Fibroblast of lung (primary cell): ENCODE measurements around the gene CEP76. TPM values are rescaled to one million over a fixed set of nuclear protein-coding genes. Genes with fewer than 3 reads are reported as not detected.

Experiments used
- DNase-seq, 2 donors: peaks; one replicate each; pipeline versions ENCODE4 v3.0.0 to v3.0.0-alpha.2; 2010; ENCODE audit warnings: low read depth in 2 of 2
- H2AFZ ChIP-seq: 2 replicates; pipeline ENCODE4 v1.5.1; 2012; ENCODE audit warnings: low read length, control low read depth, inconsistent platforms
- H3K27ac ChIP-seq: 2 replicates; pipeline ENCODE4 v1.5.1; 2011; ENCODE audit warnings: low read length, control low read depth; ENCODE audit not compliant: insufficient read depth
- H3K27me3 ChIP-seq: 2 replicates; pipeline ENCODE4 v1.5.1; 2011; ENCODE audit warnings: mild to moderate bottlenecking, low read length; ENCODE audit not compliant: control insufficient read depth, insufficient read depth
- H3K36me3 ChIP-seq: 2 replicates; pipeline ENCODE4 v1.5.1; 2011; ENCODE audit warnings: low read length; ENCODE audit not compliant: control insufficient read depth, insufficient read depth
- H3K4me1 ChIP-seq: 2 replicates; pipeline ENCODE4 v1.5.1; 2011; ENCODE audit warnings: low read length; ENCODE audit not compliant: control insufficient read depth, insufficient read depth; ENCODE audit errors: extremely low read depth
- H3K4me2 ChIP-seq: 2 replicates; pipeline ENCODE4 v1.5.1; 2011; ENCODE audit warnings: low read length, control low read depth; ENCODE audit not compliant: insufficient read depth; ENCODE audit errors: extremely low read depth
- H3K4me3 ChIP-seq, 4 experiments: fragments of 200-600 bp in 1 of 4; sonication (generic) in 1 of 4; replicated peaks in 1 of 4; 2 replicates each; pipeline ENCODE4 v1.5.1; 2011 to 2016; ENCODE audit warnings: low read length in 4 of 4, low read depth in 3 of 4, mild to moderate bottlenecking in 3 of 4, control low read depth in 2 of 4, inconsistent platforms in 1 of 4, mixed read lengths in 1 of 4; ENCODE audit not compliant: insufficient read depth in 1 of 4; ENCODE audit errors: control extremely low read depth in 1 of 4
- H3K79me2 ChIP-seq: 2 replicates; pipeline ENCODE4 v1.5.1; 2012; ENCODE audit warnings: mild to moderate bottlenecking, low read length, inconsistent platforms; ENCODE audit not compliant: control insufficient read depth, insufficient read depth
- H3K9ac ChIP-seq: 2 replicates; pipeline ENCODE4 v1.5.1; 2011; ENCODE audit warnings: mild to moderate bottlenecking, low read length, control low read depth; ENCODE audit not compliant: insufficient read depth
- H3K9me3 ChIP-seq: 2 replicates; pipeline ENCODE4 v1.5.1; 2012; ENCODE audit warnings: low read depth, low read length; ENCODE audit not compliant: control insufficient read depth, insufficient read depth
- H4K20me1 ChIP-seq: 2 replicates; pipeline ENCODE4 v1.5.1; 2011; ENCODE audit warnings: low read length; ENCODE audit not compliant: control insufficient read depth, insufficient read depth; ENCODE audit errors: extremely low read depth
- CTCF ChIP-seq, 2 donors: IDR thresholded peaks in 1 of 2; conservative IDR thresholded peaks in 1 of 2; 1 replicate in 1 of 2; 2 replicates in 1 of 2; pipeline ENCODE4 v1.5.1; 2011 to 2012; ENCODE audit warnings: low read length in 2 of 2, control low read depth in 1 of 2, inconsistent platforms in 1 of 2, low read depth in 1 of 2, mild to moderate bottlenecking in 1 of 2
- EZH2 ChIP-seq: IDR thresholded peaks from 2 replicates; pipeline ENCODE4 v1.5.1; 2012; ENCODE audit warnings: low read length, control low read depth, mild to moderate bottlenecking; ENCODE audit errors: missing control alignments
- polyA plus RNA-seq, 2 donors: library from polyadenylated mRNA; depleted of rRNA in 1 of 2; stranded (reverse) in 1 of 2; unstranded in 1 of 2; fragments of >200 nt; gene quantifications; 2 replicates each; pipeline ENCODE4 v1.2.1, GENCODE V29; 2011 to 2012; ENCODE audit warnings: missing spikeins in 1 of 2
- total RNA-seq: library from RNA; depleted of rRNA; stranded (reverse); fragments of >200 nt; gene quantifications from 2 replicates; pipeline ENCODE4 v1.2.1, GENCODE V29; 2014

CEP76 gene
- total and polyA plus RNA-seq, 2 donors (not counting 1 experiment from before 2014, with no cell fraction given) = 5.2 to 8.1 TPM

- Histone ChIP-seq H3K27me3 (no peaks in the 10 kb centered on the region), H3K4me1 (peaks cover 8% of the 10 kb centered on the region), H3K9me3 (no peaks in the 10 kb centered on the region), H3K79me2 (no peaks in the 10 kb centered on the region), H3K36me3 (no peaks in the 10 kb centered on the region), H3K4me3 (no peak overlapping the region), H3K9ac (no peak overlapping the region), H4K20me1 (no peaks in the 10 kb centered on the region), H2AFZ (no peak overlapping the region), H3K4me2 (no peak overlapping the region), H3K27ac (no peak overlapping the region)
- TF ChIP-seq EZH2 (no peak), CTCF (conservative IDR thresholded peaks at IDR 0.05 in 1 of 2, IDR thresholded peaks at IDR 0.05 in 1 of 2; ENCODE audit: low read depth in 1 of 2, low read length in 2 of 2) (peak; percentile 44 to 62)
- peak; percentile 65 to 84 for DNase-seq
These were observed 41.6 kb upstream of the CEP76 start for GRCh38 chr18:12744103-12744502.

- Histone ChIP-seq H3K4me3 (no peak overlapping the region), H3K79me2 (no peaks in the 10 kb centered on the region), H3K27me3 (no peaks in the 10 kb centered on the region), H3K27ac (no peak overlapping the region), H3K9me3 (no peaks in the 10 kb centered on the region), H3K4me2 (no peak overlapping the region), H2AFZ (no peak overlapping the region), H3K36me3 (no peaks in the 10 kb centered on the region), H3K4me1 (peaks cover 5% of the 10 kb centered on the region), H3K9ac (no peak overlapping the region), H4K20me1 (no peaks in the 10 kb centered on the region)
- DNase-seq = peak; percentile 54 to 71
- TF ChIP-seq CTCF (conservative IDR thresholded peaks at IDR 0.05 in 1 of 2, IDR thresholded peaks at IDR 0.05 in 1 of 2; ENCODE audit: low read depth in 1 of 2, low read length in 2 of 2) = no peak
- no peak for TF ChIP-seq EZH2
These were observed 39.9 kb upstream of the CEP76 start for GRCh38 chr18:12742453-12742852.

- Histone ChIP-seq H3K9ac (no peak overlapping the region), H3K9me3 (no peaks in the 10 kb centered on the region), H3K27me3 (no peaks in the 10 kb centered on the region), H2AFZ (no peak overlapping the region), H3K36me3 (no peaks in the 10 kb centered on the region), H3K4me2 (no peak overlapping the region), H3K79me2 (no peaks in the 10 kb centered on the region), H4K20me1 (no peaks in the 10 kb centered on the region), H3K4me1 (peaks cover 5% of the 10 kb centered on the region), H3K4me3 (no peak overlapping the region), H3K27ac (no peak overlapping the region)
- DNase-seq = peak; percentile 51 to 52
- TF ChIP-seq EZH2 (no peak), CTCF (conservative IDR thresholded peaks at IDR 0.05 in 1 of 2, IDR thresholded peaks at IDR 0.05 in 1 of 2; ENCODE audit: low read depth in 1 of 2, low read length in 2 of 2) (no peak)
These were observed 38.8 kb upstream of the CEP76 start for GRCh38 chr18:12741351-12741750.
